ENCODE results near the gene ACOD1.

DNA sequence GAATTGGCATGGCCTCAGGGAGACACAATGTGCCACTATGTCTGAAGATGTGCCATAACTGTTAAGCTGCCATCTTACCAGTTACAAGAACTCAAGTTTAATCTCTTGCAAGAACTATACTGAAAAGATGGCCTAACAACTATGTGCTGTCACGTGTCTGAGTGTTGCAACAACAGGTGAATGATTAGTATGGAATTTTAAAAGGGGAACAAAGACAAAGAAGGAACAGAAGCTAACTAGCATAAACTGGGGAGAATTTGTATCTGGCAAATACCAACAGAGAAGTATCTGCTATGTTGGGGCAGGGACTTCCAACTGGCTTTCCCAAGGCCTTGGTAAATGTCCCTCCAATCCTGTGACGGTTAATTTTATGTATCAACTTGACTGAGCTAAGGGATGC is 11.5 kb upstream of the ACOD1 start:
- TF ChIP-seq, protein P1, sequence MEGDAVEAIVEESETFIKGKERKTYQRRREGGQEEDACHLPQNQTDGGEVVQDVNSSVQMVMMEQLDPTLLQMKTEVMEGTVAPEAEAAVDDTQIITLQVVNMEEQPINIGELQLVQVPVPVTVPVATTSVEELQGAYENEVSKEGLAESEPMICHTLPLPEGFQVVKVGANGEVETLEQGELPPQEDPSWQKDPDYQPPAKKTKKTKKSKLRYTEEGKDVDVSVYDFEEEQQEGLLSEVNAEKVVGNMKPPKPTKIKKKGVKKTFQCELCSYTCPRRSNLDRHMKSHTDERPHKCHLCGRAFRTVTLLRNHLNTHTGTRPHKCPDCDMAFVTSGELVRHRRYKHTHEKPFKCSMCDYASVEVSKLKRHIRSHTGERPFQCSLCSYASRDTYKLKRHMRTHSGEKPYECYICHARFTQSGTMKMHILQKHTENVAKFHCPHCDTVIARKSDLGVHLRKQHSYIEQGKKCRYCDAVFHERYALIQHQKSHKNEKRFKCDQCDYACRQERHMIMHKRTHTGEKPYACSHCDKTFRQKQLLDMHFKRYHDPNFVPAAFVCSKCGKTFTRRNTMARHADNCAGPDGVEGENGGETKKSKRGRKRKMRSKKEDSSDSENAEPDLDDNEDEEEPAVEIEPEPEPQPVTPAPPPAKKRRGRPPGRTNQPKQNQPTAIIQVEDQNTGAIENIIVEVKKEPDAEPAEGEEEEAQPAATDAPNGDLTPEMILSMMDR (conservative IDR thresholded peaks at IDR 0.05), result no peak
- no peak for TF ChIP-seq ZFX (IDR thresholded peaks at IDR 0.05)
